SU-DHL-6 (cell line): ENCODE measurements around the gene TLK1.

ENCODE experiments used
- H2AFZ ChIP-seq: fragments of 200-600 bp; sonication (generic); 2 replicates; pipeline ENCODE4 v1.6.1; 2014; ENCODE audit warnings: low read depth, mild to moderate bottlenecking, moderate library complexity, mixed read lengths, antibody characterized with exemption, low read length; ENCODE audit not compliant: severe bottlenecking
- H3F3A ChIP-seq: fragments of 200-600 bp; shearing (Covaris generic); 2 replicates; pipeline ENCODE4 v1.6.0; 2016; ENCODE audit warnings: antibody characterized with exemption, mild to moderate bottlenecking; ENCODE audit not compliant: insufficient read depth
- H3K27ac ChIP-seq: fragments of 200-600 bp; sonication (generic); 2 replicates; pipeline ENCODE4 v1.5.1; 2016; ENCODE audit warnings: low read depth, mild to moderate bottlenecking, low read length, moderate library complexity, mixed read lengths
- H3K27me3 ChIP-seq: fragments of 200-600 bp; sonication (generic), shearing (Covaris generic); 2 replicates; pipeline ENCODE4 v1.6.0; 2014; ENCODE audit warnings: mild to moderate bottlenecking, low read length
- H3K36me3 ChIP-seq: fragments of 200-600 bp; sonication (generic); 2 replicates; pipeline ENCODE4 v1.6.1; 2014; ENCODE audit warnings: mild to moderate bottlenecking, low read length, mixed read lengths
- H3K4me2 ChIP-seq: fragments of 300-600, 200-600 bp; shearing (Covaris generic), sonication (generic); 2 replicates; pipeline ENCODE4 v1.6.0; 2014; ENCODE audit warnings: low read length, low read depth, mild to moderate bottlenecking; ENCODE audit not compliant: poor library complexity, severe bottlenecking
- H3K4me3 ChIP-seq: fragments of 200-600 bp; sonication (generic); 2 replicates; pipeline ENCODE4 v1.5.1; 2014; ENCODE audit warnings: antibody characterized with exemption, low read length, mild to moderate bottlenecking, mixed read lengths; ENCODE audit not compliant: insufficient read depth, poor library complexity, severe bottlenecking
- H3K79me2 ChIP-seq: fragments of 200-600 bp; sonication (generic); 2 replicates; pipeline ENCODE4 v1.6.1; 2014; ENCODE audit warnings: mild to moderate bottlenecking, low read length, moderate library complexity; ENCODE audit not compliant: insufficient read depth
- H3K9ac ChIP-seq: fragments of 200-600 bp; sonication (generic); 2 replicates; pipeline ENCODE4 v1.7.0; 2014; ENCODE audit warnings: mild to moderate bottlenecking, low read length
- H3K9me2 ChIP-seq: fragments of 200-600 bp; sonication (generic); replicated peaks from 2 replicates; pipeline ENCODE4 v1.6.1; 2014; ENCODE audit warnings: low read length; ENCODE audit not compliant: insufficient read depth
- H3K9me3 ChIP-seq: fragments of 200-600 bp; sonication (generic); 2 replicates; pipeline ENCODE4 v1.6.1; 2014; ENCODE audit warnings: low read length, mixed read lengths; ENCODE audit not compliant: insufficient read depth
- H4K20me1 ChIP-seq: fragments of 200-600 bp; sonication (generic); 2 replicates; pipeline ENCODE4 v1.6.1; 2014; ENCODE audit warnings: low read depth, mild to moderate bottlenecking, antibody characterized with exemption, low read length, moderate library complexity, mixed read lengths
- EZH2phosphoT487 ChIP-seq: fragments of 200-600 bp; sonication (generic), shearing (Covaris generic); conservative IDR thresholded peaks from 2 replicates; pipeline ENCODE4 v1.6.1; 2018; ENCODE audit warnings: mild to moderate bottlenecking, antibody characterized with exemption, low read length, moderate library complexity, mixed read lengths
- TF ChIP-seq, protein P1 (sequence below): fragments of 200-600 bp; sonication (generic); IDR thresholded peaks from one replicate; pipeline ENCODE4 v1.5.1; 2017; ENCODE audit warnings: antibody characterized with exemption, mild to moderate bottlenecking, low read length, moderate library complexity; ENCODE audit not compliant: insufficient read depth, poor library complexity, severe bottlenecking

Gene TLK1

DNA sequence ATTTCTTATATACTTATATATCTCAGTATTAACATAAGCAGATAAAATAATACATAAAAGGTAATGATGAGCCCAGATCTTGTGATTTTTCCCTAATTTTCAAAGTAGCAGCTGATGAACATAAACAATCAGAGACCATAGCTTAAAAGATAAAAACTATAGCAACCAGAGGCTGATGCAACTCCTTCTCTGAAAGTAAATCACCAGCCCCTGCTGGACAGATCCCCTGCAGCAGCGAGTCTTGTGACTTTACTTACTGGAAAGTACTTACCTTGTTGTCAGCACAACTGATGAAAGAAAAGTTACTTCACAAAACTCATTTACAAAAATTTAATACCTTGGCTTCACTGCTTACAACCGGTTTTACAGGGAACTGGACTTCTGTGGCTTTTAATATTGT lies 164.4 kb downstream of the TLK1 start:
- no peak for TF ChIP-seq EZH2phosphoT487
- TF ChIP-seq, protein P1, sequence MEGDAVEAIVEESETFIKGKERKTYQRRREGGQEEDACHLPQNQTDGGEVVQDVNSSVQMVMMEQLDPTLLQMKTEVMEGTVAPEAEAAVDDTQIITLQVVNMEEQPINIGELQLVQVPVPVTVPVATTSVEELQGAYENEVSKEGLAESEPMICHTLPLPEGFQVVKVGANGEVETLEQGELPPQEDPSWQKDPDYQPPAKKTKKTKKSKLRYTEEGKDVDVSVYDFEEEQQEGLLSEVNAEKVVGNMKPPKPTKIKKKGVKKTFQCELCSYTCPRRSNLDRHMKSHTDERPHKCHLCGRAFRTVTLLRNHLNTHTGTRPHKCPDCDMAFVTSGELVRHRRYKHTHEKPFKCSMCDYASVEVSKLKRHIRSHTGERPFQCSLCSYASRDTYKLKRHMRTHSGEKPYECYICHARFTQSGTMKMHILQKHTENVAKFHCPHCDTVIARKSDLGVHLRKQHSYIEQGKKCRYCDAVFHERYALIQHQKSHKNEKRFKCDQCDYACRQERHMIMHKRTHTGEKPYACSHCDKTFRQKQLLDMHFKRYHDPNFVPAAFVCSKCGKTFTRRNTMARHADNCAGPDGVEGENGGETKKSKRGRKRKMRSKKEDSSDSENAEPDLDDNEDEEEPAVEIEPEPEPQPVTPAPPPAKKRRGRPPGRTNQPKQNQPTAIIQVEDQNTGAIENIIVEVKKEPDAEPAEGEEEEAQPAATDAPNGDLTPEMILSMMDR, result no peak
- Histone ChIP-seq H3K79me2 (no peaks in the 10 kb centered on the region), H3F3A (peaks cover 11% of the 10 kb centered on the region; the same call in 1 of the 2 replicates), H3K27me3 (no peaks in the 10 kb centered on the region), H3K36me3 (peaks cover 55% of the 10 kb centered on the region), H3K4me3 (no peak overlapping the region), H2AFZ (no peak overlapping the region), H3K27ac (no peak overlapping the region), H3K4me2 (no peak overlapping the region), H3K9me2 (no peaks in the 10 kb centered on the region), H4K20me1 (no peaks in the 10 kb centered on the region), H3K9me3 (no peaks in the 10 kb centered on the region), H3K9ac (no peak overlapping the region)

DNA sequence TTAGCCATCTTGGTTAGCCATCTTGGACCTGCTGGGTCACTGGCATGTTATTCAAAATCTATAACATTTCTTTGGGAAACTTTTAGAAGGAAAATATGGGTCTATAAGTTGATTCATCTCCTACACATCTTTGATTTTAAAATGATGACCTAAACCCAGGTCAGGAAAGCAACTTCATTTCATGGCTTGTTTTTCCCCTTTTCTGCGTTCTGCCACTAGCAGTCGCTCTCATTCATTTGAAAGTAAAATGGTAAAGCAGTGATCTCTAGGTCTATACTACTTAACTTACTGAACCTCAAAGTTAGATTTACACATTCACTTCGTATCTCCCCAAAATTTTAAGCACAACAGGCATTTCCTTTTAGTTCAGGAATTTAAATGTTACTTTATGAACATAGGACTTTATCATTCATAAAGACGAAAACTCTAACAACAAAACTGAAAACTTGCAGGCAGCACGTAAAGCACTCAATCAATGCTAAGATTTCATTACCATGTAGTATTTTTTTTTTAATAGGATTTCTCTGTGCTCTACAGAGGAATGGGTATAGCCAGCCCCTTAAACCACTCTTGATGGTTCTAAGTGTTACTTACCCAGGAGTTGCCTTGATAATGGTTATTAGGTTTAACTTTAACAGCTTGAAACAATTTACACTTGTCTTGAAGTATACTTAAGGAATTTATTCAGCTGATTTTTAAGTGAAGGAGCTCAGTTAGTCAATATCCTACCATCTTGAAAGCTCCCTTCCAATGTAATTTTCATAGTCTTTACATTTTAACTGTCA lies 169.1 kb downstream of the TLK1 start:
- TF ChIP-seq, protein P1, result no peak
- TF ChIP-seq EZH2phosphoT487, result no peak
- H2AFZ ChIP-seq, result no peak overlapping the region
- H3K4me2 ChIP-seq, result no peak overlapping the region
- H3K36me3 ChIP-seq, result peaks cover 56% of the 10 kb centered on the region
- no peak overlapping the region for H3K9ac ChIP-seq
- no peaks in the 10 kb centered on the region for H3K9me3 ChIP-seq
- no peaks in the 10 kb centered on the region for H3K9me2 ChIP-seq
- H3F3A ChIP-seq, result peaks cover 19% of the 10 kb centered on the region; the same call in 1 of the 2 replicates
- no peaks in the 10 kb centered on the region for H3K79me2 ChIP-seq
- no peaks in the 10 kb centered on the region for H4K20me1 ChIP-seq
- no peaks in the 10 kb centered on the region for H3K27me3 ChIP-seq
- H3K4me3 ChIP-seq, result no peak overlapping the region
- H3K27ac ChIP-seq, result no peak overlapping the region

DNA sequence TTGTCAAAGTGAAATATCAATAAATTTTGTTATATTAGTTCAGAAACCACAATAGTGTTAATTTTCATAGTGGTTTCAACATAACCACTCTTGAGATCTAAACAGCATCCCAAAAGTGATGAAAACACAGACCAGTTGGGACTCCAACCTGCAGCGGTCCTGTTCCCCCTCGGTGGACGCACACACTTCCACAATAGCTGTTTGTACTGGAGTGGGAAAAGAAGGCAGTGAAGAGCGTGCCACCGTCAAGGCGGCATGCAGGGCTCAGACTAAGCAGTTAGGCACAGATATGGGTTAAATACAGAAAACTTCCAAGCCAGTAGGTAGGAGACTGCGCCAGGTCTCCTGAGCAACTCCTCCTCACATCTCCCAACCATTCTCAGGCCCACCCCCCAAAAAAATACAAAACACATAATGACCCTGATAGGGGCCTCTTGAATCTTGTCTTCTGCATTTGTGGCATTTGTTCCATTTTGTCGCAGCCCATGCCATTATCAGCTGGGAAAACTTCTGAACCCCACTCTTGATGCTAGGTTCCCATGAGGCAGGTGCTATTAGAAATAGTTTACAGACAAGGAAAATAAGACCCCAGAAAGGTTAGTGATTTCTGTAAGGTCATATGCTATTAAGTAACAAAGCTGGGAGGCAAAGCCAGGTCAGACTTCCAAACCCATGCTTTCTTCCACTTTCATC lies 174.0 kb downstream of the TLK1 start:
- no peak overlapping the region for H3K27ac ChIP-seq
- H3K79me2 ChIP-seq, result no peaks in the 10 kb centered on the region
- no peak overlapping the region for H2AFZ ChIP-seq
- H3K9me3 ChIP-seq, result no peaks in the 10 kb centered on the region
- no peak overlapping the region for H3K9ac ChIP-seq
- TF ChIP-seq EZH2phosphoT487, result no peak
- TF ChIP-seq, protein P1, result no peak
- no peaks in the 10 kb centered on the region for H3K9me2 ChIP-seq
- H3K27me3 ChIP-seq, result no peaks in the 10 kb centered on the region
- 0 out of 2 replicates have a peak, but pooled peaks cover 3% of the 10 kb centered on the region for H4K20me1 ChIP-seq
- peaks cover 19% of the 10 kb centered on the region for H3K36me3 ChIP-seq
- no peak overlapping the region for H3K4me2 ChIP-seq
- peaks cover 31% of the 10 kb centered on the region; the same call in 1 of the 2 replicates for H3F3A ChIP-seq
- H3K4me3 ChIP-seq, result no peak overlapping the region
